GM04504 (cell line): Measurements from ENCODE around the gene HBEGF.
"Not testable (repeated sequence)": the region's sequence is repeated elsewhere in the genome, so short reads cannot be mapped to it uniquely, and the experiment has no call there.

ENCODE experiments used
- DNase-seq: peaks from one replicate; pipeline ENCODE4 v3.0.0-alpha.2; 2012; ENCODE audit warnings: low read depth

HBEGF gene

DNA sequence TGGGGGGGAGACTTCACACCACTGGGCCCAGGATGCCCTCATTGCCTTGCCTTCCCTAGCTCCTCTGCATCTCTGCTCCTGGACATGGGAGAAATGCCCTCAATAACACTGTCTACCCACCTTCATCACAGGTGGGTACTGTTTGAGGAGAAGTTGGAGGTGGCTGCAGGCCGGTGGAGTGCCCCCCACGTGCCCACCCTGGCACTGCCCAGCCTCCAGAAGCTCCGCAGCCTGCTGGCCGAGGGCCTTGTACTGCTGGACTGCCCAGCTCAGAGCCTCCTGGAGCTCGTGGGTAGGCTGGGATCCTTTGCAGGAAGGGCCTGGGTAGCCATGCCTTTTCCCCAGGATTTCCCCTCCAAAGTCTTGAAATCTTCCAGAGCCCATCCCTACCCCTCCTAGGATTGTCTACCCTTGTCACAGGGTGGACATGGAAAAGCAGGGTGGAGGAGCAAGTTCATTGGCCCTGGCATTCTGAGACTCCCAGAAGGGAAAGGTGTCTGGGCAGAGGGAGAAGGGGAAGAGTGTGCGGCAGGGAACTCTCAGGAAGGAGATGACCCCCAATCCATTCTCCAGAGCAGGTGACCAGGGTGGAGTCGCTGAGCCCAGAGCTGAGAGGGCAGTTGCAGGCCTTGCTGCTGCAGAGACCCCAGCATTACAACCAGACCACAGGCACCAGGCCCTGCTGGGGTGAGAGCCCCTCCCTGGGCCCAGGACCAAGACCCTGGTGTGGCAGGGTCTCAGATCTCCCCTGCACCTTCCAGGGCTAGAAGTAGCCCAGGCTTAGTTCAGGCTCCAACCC is 14.5 kb upstream of the HBEGF start:
- DNase-seq: no peak

DNA sequence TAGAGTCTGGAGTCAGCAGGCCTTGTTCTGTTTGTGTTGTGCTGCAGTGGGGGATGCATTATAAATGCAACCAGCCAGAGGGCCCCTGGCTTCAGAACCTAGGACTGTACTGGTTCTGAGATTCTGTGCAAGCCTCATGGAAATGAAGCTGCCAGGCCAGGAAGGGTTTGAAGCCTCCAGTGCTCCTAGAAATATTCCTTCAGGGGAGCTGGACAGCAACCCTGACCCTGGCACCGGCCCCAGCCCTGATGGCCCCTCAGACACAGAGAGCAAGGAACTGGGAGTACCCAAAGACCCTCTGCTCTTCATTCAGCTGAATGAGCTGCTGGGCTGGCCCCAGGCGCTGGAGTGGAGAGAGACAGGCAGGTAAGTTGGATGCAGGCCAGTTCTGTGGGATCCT is 13.7 kb upstream of the HBEGF start, which contains the start of gene SLC4A9:
TSS of gene SLC4A9 (plus strand) at position 94 of the 400 bp plus-strand sequence. CDS start at position 137, 43 bp downstream.
- DNase-seq: no peak

DNA sequence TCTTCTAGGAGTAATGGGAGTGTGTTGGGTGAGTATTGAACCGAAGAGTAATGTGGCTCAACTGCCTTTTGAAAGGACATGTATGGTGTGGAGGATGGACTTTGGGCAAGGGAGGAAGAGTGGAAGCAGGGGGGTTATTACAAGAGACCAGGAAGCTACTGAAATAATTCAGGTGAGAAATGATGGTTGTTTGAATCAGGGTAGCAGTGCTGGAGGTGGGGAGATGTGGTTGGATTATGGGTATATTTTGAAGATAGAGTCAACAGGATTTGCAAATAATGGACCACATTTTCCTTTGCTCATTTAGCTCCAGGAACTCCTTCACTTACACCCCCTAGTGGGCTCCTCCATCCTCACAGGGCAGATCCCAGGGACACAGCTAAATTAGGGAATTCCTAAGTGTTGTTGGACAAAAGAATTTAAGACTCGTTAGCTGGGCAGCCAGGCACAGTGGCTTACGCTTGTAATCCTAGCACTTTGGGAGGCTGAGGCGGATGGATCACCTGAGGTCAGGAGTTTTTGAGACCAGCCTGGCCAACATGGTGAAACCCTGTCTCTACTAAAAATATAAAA is 12.4 kb upstream of the HBEGF start:
- no peak for DNase-seq

DNA sequence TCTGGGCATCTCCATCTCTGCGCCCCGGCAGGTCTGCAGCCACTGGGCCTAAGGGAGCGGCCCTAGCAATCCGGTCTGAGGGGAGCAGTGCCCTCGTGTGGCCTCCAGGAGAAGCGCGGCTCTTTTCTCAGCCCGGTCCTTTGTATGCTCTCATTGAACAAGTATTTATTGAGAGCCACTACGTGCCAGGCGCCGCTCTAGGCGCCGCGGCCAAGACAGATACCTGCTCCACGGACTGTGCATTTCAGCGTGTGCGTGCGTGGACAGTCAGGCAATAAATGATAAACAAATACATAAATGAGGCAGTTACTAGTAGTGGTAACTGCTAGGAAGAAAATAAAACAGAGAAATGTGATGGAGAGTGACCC is 11.3 kb upstream of the HBEGF start:
- DNase-seq: peak; percentile 64

DNA sequence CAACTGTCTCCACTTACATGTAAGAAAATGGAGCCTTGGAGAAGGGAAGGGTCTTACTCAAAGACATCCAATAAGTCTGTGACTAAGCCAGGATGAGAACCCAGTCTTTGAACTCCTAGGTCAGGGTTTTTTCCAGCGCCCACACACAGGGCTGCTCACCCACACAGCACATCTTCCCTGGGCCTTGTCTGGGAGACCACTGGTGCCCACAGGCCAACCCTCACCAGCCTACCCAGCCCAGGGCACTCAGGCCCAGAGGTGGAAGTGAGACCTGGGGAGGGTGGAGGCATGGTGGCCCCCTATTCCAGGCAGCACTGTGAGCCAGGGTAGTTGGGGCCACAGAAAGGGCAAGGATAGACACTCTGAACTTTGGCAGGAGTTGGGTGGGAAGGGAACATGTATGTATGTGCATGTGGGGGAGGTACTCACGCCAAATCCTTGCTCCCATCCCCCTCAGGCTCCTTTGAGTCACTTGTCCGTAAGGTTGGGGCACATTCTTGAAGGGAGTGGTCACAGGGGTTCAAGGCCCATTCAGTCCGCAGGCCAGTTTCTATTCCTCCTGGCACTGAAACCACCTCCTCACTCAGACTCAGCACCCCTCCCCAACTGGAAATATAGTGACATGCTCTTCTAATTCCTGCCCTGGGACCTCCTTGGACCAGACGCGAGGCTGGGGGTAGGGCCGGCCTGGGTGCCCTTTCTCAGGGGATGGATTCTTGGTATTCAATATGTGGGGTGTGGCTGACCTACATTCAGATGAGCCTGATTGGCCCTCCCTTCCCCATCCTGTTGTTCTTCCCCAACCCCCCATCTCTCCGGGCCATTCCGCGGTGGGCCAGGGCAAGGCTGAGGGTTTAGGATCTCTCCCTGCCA is 10.7 kb upstream of the HBEGF start:
- DNase-seq: no peak

DNA sequence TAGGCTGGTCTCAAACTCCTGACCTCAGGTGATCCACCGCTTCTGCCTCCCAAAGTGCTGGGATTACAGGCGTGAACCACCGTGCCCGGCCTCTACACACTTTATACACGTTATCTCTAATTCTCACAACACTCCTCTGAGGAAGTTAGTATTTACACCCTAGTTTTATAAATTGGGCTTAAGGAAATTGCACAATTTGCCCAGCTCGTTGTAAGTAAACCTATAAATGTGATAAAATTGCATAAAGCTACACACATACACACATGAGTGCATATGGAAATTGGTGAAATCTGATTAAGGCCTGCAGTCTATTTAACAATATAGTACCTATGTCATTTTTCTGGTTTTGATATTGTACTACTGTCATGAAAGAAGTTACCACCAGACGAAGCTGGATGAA is 9.1 kb upstream of the HBEGF start:
- DNase-seq: no peak

DNA sequence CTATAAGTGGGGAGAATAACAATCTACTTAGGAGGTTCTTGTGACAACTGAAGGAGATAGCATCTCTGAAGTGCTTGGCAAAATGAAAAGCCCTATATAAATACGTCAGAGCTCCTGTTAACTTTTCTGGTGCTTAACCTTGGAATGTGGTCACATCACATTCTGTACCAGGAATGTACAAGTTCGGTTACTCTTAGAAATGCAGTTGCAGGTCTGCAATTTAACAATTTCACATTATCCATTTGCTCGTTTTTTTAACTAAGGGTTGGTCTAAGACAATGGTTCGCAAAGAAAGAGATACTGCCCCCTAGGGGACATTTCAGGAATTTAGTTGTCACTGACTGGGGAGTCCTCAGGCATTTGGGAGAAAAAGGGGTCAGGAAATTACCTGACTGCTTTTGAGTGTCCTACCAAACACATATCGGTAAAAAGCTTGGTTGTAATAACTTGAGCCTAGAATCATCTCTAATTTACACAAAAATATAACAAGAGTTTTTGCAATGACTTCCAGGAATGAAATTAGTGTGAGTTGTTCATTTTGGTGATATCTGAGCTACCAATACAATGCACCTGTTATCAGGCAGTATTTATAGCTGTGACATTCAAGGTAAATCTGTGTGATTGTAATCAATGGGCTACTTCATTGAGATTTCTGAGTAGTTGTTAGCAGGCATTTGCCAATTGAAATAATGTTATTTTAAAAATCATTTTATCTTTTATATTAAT is 5.4 kb upstream of the HBEGF start:
- peak; percentile 55 for DNase-seq

DNA sequence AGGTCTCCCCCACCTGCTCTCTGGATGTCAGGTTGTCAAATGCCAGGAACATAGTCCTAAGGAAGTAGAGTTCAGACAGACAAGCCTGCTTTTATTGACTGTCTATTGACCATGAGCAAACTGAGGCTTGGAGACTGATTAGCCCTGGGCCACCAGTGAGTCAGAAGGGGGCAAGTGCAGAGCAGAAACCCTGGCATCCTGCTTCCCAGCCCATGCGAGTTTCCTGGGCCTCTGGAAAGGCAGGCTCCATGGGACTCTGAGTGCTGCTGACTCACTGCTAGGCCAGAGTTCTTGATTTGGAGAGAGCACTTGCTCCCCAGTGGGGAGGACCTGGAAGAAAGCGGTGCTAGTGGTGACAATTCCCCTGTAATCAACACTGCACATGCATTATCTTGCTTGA is 2.8 kb upstream of the HBEGF start:
- no peak for DNase-seq

DNA sequence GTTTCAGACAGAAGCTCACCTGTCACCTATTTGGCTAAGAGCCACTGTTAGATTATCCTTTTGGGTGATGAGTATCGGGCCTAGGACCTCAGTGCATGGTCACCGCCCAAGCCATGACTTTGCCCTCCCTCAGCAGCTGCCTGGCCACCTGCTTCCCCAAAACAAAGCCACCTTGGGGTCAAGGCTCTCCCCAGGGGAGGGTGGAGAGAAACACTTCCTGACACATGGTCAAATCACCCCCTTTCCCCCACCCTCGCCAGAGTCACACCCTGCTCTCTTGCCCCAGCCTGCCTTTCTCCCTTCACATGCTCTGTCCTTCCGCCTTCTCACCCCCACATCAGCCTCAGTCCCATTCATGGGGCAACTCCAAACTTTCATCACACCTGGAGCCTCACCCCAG is 1.7 kb upstream of the HBEGF start:
- DNase-seq: no peak

DNA sequence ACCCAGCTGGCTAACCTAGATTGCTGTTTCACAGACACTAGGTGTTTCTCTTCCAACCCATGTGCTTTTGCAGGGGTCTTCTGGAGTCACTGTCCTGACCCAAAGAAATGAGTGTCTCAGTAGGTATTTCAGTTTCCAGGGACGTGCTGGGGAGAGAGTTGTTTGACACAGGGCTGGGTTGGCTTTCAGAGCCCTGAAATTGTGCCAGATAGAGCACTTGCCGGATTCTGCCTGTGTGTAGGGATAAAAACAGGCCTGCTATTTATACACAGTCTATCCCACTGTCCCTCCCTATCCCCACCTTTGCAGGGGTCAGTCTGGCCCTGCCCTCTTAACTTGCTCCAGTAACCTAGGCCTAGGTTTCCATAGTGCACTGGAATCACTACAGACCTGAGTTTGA is 957 bp upstream of the HBEGF start:
- no peak for DNase-seq

DNA sequence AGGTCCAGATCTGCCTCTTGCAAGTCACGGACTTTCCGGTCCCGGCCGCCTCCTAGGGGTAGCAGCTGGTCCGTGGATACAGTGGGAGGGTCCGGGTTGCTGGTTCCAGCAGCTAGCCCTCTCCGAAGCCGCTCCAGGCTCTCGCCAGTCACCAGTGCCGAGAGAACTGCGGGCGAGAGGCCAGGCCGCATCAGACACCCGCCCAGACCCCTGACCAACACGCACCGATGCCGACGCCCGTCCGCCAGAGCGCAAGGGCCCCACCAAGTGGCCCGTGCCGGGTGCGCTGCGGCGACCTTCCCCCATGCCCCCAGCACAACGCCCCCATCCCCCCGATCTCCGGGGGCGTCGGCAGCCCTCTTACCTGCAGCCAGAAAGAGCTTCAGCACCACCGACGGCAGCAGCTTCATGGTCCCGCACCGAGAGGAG is 470 bp downstream of the HBEGF start:
- no peak for DNase-seq

DNA sequence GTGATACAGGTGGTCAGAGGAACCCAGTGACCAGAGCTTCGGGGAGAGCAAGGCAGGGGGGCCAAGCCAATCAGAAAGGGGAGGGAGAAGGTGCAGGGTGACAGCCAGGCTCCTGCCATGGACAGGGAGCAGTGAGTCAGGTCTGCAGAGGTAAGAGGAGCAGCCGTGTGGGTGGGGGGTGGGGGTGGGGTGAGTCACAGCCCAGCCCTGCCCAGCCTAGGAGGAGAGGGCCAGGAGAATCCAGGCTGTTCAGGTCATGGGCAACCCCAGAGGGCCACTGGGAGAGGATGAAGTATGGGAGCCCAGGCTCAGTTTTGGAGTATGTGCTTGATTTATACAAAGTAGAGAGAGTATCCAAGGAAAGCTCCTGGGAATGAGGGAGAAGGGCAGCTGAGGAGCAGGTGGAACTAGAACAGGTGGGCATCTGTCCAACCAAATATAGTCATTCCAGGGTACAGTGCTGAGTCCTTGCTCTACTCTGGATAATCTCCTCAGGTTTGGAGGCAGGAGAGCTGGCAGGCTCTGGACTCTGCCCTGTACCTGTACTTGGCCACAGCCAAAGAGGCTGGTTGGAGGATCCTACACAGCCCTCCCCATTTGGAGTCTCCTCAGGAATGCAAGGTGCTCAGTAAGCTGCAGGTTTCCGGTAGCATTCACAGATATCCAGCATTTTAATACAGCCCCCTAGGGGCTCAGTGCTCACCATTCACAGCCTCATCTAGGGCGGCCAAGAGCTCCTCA is 1.6 kb downstream of the HBEGF start:
- DNase-seq: no peak

DNA sequence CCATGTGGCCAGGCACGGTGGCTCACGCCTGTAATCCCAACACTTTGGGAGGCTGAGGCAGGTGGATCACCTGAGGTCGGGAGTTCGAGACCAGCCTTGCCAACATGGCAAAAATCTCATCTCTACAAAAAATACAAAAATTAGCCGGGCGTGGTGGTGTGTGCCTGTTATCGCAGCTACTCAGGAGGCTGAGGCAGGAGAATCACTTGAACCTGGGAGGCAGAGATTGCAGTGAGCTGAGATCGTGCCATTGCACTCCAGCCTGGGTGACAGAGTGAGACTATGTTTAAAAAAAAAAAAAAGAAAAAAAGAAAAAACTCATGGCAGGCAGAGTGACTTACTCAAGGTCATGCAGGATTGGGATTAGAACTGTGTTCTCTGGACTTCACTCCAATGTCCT is 2.6 kb downstream of the HBEGF start:
- not testable (repeated sequence) for DNase-seq

DNA sequence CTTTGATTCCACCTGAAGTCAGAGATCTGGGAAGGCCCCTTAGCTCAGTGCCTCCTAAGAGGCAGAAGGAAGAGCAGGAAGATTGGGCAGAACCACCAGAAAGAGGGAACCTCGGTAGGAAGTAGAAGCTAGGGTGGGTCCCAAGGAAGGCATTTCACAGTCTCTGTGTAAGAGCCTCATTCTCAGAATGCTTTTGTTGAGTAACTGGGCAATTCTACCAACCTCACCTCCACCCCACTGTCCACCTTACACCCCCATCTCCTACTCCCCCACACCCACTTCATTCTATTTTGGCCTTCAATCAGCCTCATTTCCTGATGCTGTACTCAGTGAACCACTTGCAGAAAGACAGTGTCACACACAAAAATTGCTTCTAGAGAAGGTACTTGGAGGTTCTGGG is 3.5 kb downstream of the HBEGF start:
- DNase-seq: no peak

DNA sequence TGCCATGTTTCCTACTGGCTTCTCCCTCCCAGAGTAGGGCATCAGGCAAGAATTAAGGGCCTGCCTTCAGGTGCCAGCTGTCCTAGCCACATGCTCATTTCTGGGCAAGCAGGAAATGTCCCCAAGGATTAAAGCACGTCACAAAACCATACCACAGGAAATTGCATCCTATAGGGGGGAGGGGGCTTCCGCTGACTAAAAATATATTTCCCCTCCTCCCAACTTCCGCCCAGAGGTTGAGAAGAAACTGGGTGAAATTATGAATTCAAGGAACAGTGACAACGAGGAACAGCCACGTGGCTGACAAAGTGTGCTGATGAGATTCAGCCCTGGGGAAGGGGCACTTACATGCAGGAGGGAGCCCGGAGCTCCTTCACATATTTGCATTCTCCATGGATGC is 4.1 kb downstream of the HBEGF start:
- DNase-seq: no peak

DNA sequence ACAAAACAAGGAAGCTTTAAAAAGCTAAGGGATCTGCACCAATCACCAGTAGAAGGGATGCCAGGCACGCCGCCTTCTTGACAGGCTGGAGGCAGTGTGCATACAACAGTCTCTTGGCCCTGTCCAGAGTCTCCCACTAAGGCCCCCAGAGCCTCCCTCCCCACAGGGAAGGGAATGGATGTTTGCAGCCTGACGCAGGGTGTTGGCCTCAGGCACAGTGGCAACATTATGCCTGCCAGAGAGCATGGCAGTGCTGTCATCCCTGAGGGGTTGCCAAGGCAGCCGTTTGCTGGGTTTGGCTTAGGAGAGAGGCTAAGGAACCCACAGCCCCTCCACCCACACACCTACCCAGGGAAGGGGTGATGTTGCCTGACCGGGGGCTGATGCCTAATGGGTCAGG is 4.8 kb downstream of the HBEGF start:
- DNase-seq: no peak

DNA sequence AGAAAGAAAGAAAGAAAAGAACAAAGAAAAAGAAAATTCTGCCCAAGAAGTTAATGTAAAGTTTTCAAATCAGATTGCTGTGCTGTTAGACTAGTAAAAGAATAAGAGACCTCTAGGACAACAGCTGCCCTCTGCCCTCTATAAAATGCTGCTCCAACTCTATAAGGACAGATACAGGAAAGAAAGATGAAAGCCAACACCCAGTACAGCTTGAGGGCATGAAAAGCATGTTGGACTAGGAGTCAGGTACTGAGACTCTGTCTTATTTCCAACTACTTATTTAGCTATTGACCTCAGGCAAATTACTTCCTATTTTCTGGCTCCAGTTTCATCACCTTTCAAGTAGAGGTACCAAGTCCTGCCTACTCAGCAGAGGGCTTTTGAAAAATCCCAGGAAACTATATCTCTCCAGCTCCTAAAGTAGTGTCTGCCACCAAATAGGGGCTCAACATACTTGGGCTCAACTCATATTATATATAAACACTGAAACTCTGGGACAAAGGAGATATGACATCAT is 5.7 kb downstream of the HBEGF start:
- DNase-seq: no peak

DNA sequence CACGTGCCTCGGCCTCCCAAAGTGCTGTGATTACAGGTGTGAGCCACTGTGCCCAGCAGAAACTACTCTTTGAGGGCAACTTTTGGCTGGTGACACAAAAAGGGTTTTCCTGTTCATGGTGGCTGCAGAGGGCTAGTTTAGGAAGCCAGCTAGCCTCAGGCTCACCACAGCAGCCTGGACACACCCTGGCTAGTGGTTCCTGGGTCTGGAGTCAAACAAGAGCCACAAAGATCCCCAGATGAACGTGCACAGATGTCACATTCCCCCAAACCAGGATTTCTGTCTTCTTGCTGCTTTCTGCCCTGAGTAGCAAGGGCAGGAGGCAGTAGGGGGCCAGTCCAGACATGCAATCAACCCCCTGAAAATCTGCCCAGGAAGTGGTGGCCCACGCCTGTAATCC is 6.8 kb downstream of the HBEGF start:
- no peak for DNase-seq

DNA sequence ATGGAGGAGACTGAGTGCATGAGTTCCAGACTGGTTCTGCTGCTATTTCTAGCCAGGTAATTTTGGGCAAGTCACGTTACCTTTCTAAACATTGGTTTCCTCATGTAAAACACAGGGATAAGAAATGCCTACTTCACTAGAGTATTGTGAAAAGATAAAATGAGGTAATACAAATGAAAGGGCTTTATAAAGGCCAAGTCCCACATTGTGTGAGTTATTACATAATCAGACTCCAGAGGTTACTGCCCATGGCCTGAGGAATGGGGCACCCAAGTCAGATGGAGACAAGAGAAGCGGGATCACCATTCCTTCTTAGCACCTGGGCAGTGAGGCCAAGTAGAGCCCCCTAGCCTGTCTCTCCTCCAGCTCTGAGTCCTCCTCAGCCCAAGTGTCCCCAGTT is 7.5 kb downstream of the HBEGF start:
- no peak for DNase-seq

DNA sequence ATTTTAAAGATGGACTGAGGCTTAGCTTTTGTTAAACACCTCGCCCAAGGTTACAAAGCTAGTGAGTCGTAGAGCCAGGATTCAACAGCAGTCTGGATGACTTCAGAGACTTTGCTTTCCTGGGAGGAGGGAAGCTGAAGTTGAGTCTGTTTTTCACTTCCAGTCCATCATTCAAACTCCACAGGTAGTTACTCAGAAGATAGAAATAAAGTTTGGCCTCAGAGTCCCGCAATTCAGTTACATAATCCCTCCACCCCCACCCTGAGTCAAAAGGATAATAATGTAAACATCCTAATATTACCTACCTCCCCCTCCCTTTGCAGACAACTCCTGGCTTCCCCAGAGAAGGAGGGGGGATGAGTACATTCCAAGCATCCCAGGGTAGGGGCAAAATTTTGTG is 8.1 kb downstream of the HBEGF start:
- DNase-seq: no peak

DNA sequence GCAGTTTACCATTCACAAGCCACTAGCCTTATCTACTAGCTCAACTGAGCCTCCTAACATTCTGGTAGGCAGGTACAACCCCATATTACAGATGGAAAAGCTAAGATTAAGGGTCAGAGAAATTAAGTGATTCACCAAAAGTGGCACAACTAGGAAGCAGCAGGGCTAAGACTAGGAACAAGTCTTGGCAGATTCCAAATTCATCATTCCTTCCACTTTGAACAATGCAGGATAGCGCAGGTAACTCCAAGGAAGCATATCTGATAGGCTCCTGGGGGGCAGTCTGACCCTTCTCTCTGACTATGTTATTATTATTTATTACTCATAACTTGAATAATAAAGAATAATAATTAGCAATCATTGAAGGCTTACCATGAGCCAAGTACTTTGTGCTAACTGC is 8.5 kb downstream of the HBEGF start:
- DNase-seq: no peak
